GM20000 (cell line): ENCODE results near the gene ARMC9.

Experiments used
- DNase-seq: peaks from one replicate; pipeline ENCODE4 v3.0.0; 2012; ENCODE audit warnings: low spot score
- CTCF ChIP-seq: IDR thresholded peaks from 2 replicates; pipeline ENCODE4 v1.5.1; 2012; ENCODE audit warnings: mild to moderate bottlenecking, control low read depth; ENCODE audit errors: extremely low read depth, missing control alignments

ARMC9 gene

GRCh38 chr2:231184319-231184718 is 14.1 kb upstream of the ARMC9 start:
- no peak for DNase-seq
- no peak for TF ChIP-seq CTCF

GRCh38 chr2:231185050-231185725 is 13.2 kb upstream of the ARMC9 start:
- no peak for TF ChIP-seq CTCF
- DNase-seq: no peak

- no peak for TF ChIP-seq CTCF
- no peak for DNase-seq
Observed at GRCh38 chr2:231185886-231186285, 12.5 kb upstream of the ARMC9 start.

- TF ChIP-seq CTCF: no peak
- DNase-seq: no peak
Observed at GRCh38 chr2:231186325-231186724, 12.1 kb upstream of the ARMC9 start.

GRCh38 chr2:231187736-231188505 is 10.5 kb upstream of the ARMC9 start:
- no peak for DNase-seq
- TF ChIP-seq CTCF: no peak

GRCh38 chr2:231188506-231189170 is 9.8 kb upstream of the ARMC9 start:
- TF ChIP-seq CTCF: no peak
- no peak for DNase-seq

- no peak for TF ChIP-seq CTCF
- DNase-seq: no peak
Observed at GRCh38 chr2:231189171-231189530, 9.3 kb upstream of the ARMC9 start.
